Measurements from ENCODE around the gene SMPD2. TPM values are rescaled to one million over a fixed set of nuclear protein-coding genes. Genes with fewer than 3 reads are reported as not detected.
A peak's percentile ranks its signal among the peaks of the same experiment; 100 is the strongest.

SMPD2 gene
- total RNA-seq, 2 donors from 2014 or later = 8.0 to 9.7 TPM

DNA sequence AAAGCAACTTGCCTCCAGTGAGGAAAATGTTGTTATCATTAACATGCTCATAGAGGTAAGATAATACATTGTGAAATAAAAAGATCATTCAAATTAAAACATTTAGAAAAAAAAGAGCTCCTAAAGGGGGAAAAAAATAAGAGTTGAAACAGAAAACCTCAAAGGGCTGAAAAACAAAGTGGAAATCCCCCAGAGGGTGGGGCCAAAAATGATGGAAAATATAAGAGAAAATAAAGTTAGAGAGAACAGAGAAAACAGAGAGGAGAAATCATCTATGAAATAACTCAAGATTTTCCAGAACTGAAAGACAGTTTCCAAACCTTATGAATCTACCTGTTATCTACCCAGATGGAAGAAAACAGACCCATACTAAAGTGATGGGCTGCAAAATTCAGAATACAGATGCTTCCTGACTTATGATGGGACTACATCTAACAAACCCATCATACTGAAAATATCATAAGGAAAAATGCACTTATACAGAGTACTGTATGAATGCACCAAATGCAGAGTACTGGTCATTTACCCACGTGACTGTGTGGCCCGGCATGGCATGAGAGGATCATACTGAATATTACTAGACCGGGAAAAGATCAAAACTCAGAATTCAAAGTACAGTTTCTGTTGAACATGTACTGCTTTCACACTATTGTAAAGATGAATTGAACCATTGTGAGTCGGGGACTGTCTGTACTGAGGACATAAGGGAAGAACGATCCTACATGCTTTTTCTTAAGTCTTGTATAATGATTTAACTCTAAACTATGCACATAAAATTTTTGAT lies 38.5 kb downstream of the SMPD2 start:
- Mint-ChIP-seq H3K36me3 (ENCODE audit: low read depth) (peaks cover 87% of the 10 kb centered on the region), H3K27me3 (no peaks in the 10 kb centered on the region), H3K4me3 (peak overlapping the region; percentile 79), H3K9me3 (no peaks in the 10 kb centered on the region), H3K4me1 (peaks cover 50% of the 10 kb centered on the region), H3K27ac (peak overlapping the region; percentile 80)
- peak; percentile 13 for ATAC-seq (replicated peaks)

DNA sequence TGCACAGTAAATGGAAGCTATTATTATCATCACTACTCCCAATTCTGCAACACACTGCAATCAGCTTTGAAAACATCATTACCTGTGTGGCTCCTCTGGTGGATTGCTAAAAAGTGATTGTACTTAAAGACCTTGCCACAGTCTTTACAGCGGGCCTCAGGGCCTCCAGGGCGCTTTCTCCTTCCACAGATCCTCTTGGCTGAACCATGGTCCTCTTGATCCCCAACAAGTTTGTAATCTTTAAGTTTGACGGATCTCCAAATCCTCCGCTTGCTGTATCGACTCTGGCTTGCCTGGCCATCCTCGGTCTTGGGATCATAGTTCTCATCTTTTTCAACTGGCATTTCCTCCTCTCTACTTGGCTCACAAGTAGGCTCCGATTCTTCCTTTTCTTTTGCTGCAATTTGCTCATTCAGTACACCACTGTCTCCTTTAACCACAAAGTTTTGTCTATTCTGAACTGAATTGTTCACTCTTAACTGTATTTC lies 40.5 kb downstream of the SMPD2 start:
- Mint-ChIP-seq H3K36me3 (ENCODE audit: low read depth) (peaks cover 67% of the 10 kb centered on the region), H3K9me3 (no peaks in the 10 kb centered on the region), H3K4me3 (peak overlapping the region; percentile 79), H3K4me1 (peaks cover 44% of the 10 kb centered on the region), H3K27me3 (no peaks in the 10 kb centered on the region), H3K27ac (peak overlapping the region; percentile 15)
- no peak for ATAC-seq (replicated peaks)

DNA sequence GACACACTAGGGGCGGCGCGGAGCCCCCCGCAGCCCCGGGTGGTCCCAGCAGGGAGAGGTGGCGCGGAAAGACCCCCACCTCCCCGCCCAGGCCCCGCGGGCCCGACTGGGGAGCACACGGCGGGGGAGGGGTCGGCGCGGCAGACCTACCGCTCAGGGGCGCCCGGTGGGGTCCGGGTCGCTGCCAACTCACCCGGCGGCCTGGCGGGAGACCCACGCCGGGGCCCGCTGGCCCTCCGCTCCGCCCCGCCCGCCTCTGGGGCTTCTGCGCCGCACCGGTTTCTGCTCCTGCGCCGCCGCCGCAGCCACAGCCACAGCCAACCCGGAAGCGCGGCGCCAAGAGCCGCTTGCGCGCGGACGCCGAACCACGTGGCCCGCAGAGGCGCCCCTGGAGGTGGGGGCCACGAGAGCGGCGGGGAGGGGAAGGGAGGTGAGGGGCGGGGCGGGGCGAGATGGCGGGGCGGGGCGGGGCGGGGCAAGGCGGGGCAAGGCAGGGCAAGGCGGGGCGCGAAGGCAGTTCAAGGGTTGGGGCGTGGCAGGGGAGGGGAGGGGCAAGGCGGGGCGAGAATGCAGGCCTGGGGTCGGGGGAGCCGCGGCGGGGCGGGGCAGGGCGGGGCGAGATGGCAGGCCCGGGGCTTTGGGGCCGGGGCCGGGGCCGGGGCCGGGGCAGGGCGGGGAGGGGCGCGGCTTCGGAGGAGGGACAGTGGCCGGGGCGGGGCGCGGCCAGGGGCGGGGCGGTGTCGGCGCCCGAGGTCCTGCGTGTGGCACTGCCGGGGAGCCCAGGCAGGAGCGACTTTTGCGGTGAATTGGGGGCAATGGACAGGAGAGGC lies 42.6 kb downstream of the SMPD2 start, which contains the start of gene ZBTB24:
Gene ZBTB24, minus strand, starts transcription at position 315 of the 830 bp plus-strand sequence. CDS start 1,193 bp downstream, outside the sequence.
- no peaks in the 10 kb centered on the region for H3K27me3 Mint-ChIP-seq
- peaks cover 36% of the 10 kb centered on the region for H3K4me1 Mint-ChIP-seq
- peak within 1 kb of the TSS; percentile 49 for H3K27ac Mint-ChIP-seq
- ATAC-seq (replicated peaks) = peak; percentile 84
- peak within 1 kb of the TSS; percentile 79 for H3K4me3 Mint-ChIP-seq
- H3K9me3 Mint-ChIP-seq = no peaks in the 10 kb centered on the region
- H3K36me3 Mint-ChIP-seq (ENCODE audit: low read depth) = peaks cover 46% of the 10 kb centered on the region

DNA sequence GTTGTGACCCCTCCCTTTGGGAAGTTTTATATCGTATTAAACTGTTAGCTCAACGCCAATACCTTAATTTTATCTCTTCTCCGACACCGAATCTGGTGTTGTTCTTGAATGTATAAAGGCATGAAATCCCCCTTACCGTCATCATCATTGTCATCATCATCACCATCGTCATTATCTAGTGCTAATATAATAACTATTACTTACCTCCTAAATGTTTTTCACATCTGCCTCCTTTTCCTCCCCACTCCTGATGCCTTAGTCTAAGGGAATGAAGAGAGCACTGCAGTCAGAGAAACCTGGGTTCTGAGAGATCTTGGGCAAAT lies 43.2 kb downstream of the SMPD2 start:
- H3K27ac Mint-ChIP-seq = peak overlapping the region; percentile 49

DNA sequence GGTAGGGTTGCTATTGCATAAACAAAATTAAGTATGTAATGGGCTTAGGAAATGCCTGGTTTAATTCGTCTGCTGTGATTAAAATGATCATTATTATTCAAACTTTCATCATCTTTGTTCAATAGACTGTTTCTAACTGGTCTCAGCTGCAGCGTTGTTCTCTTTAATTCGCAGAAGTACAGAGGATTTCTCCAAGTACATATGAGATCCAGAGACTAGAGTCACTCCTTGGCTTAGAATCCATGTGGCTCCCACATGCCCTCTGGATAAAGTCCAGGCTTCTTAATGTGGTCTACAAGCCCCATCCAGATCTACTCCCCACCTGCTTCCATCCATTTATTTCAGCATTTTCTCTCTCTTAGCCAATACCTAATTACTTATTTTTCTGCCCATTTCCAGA lies 43.6 kb downstream of the SMPD2 start:
- Mint-ChIP-seq H3K27ac (peak overlapping the region; percentile 49), H3K4me1 (peaks cover 28% of the 10 kb centered on the region), H3K27me3 (no peaks in the 10 kb centered on the region), H3K4me3 (peak overlapping the region; percentile 78), H3K36me3 (ENCODE audit: low read depth) (peaks cover 36% of the 10 kb centered on the region), H3K9me3 (no peaks in the 10 kb centered on the region)
- ATAC-seq (replicated peaks) = no peak

More for the DNA sequence above, 43.2 kb downstream of the SMPD2 start:
- Mint-ChIP-seq H3K4me3 (peak overlapping the region; percentile 78), H3K9me3 (no peaks in the 10 kb centered on the region), H3K36me3 (ENCODE audit: low read depth) (peaks cover 41% of the 10 kb centered on the region), H3K27me3 (no peaks in the 10 kb centered on the region), H3K4me1 (peaks cover 32% of the 10 kb centered on the region)
- peak; percentile 1 for ATAC-seq (replicated peaks)

DNA sequence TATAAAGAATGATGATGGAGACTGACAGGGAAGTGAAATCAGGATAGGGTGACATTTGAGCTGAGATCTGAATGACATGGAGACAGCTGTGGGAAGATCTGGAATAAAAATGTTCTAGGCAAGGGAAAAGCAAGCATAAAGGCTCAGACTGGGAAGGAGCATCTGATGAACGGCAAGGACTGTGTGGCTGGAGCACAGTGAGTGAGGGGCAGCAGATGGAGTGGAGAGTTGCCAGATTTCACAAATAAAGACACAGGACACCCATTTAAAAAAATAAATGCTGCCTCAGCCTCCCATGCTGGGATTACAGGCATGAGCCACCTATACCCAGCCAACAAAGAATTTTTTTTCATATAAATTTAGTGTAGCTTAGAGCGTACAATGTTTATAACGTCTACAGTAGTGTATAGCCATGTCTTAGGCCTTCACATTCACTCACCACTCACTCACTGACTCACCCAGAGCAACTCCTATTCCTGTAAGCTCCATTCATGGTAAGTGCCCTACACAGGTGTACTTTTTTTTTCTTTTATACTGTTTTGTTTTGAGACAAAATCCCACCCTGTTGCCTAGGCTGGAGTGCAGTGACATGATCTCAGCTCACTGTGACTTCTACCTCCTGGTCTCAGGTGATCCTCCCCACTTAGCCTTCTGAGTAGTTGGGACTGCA lies 44.9 kb downstream of the SMPD2 start:
- peaks cover 22% of the 10 kb centered on the region for H3K4me1 Mint-ChIP-seq
- no peak overlapping the region for H3K4me3 Mint-ChIP-seq
- no peaks in the 10 kb centered on the region for H3K27me3 Mint-ChIP-seq
- ATAC-seq (replicated peaks) = no peak
- H3K36me3 Mint-ChIP-seq (ENCODE audit: low read depth) = peaks cover 24% of the 10 kb centered on the region
- peak overlapping the region; percentile 44 for H3K27ac Mint-ChIP-seq
- no peaks in the 10 kb centered on the region for H3K9me3 Mint-ChIP-seq

DNA sequence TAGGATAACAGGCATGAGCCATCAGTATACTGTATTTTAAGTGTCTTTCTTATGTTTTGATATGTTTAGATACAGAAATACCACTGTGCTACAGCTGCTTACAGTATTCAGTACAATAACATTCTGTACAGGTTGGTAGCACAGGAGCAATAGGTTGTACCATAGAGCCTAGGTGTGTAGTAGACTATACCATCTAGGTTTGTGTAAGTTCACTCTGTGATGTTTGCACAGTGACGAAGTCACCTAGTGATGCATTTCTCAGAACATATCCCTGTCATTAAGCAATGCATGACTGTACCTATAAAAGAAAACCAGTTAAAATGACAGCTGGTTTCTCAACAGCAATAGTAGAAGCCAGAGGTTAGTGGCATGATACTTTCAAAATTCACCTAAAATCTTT lies 45.5 kb downstream of the SMPD2 start:
- H3K27ac Mint-ChIP-seq = peak overlapping the region; percentile 44
- H3K4me1 Mint-ChIP-seq = peaks cover 22% of the 10 kb centered on the region
- peak; percentile 24 for ATAC-seq (replicated peaks)
- H3K9me3 Mint-ChIP-seq = no peaks in the 10 kb centered on the region
- H3K27me3 Mint-ChIP-seq = no peaks in the 10 kb centered on the region
- no peak overlapping the region for H3K4me3 Mint-ChIP-seq
- peaks cover 17% of the 10 kb centered on the region for H3K36me3 Mint-ChIP-seq (ENCODE audit: low read depth)

DNA sequence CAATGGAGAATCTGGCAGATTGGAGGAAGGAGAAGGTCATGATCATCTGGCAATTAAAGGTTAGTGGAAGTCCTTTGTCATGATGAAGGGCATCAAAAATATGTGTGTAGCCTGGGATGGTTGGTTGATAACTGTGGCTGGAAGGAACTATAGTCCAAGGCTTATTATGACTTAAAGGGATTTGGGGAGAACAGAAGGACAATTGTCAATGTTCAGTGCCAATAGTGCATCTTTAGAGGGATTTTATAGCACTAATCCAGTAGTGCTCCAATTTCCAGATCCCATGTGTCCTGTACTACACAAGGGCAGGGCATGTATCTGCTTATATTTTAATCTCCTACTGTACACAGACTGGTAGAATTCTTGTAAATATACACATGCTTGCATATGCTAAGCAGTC lies 47.5 kb downstream of the SMPD2 start:
- H3K4me3 Mint-ChIP-seq = no peak overlapping the region
- H3K4me1 Mint-ChIP-seq = peaks cover 24% of the 10 kb centered on the region
- no peak for ATAC-seq (replicated peaks)
- no peaks in the 10 kb centered on the region for H3K27me3 Mint-ChIP-seq
- H3K27ac Mint-ChIP-seq = no peak overlapping the region
- no peaks in the 10 kb centered on the region for H3K9me3 Mint-ChIP-seq
- no peaks in the 10 kb centered on the region for H3K36me3 Mint-ChIP-seq (ENCODE audit: low read depth)

DNA sequence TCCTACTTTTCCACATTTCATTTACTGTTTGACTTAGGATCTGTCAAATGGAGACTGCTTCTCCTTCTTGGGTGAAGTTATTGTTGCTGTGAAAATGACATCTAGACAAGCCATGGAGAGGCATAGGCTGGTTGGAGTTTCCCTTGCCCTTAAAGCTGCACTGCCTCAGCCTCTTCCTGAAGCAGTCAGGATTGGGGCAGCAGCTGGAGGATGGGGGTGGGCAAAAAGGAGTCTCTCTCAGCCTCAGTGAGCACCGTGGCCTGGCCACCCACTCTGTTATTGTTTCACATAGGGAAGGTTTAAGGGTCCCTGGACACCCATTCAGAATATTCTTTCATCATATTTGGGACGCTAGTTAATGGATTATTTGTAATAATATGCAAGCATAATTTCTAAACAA lies 50.2 kb downstream of the SMPD2 start:
- no peaks in the 10 kb centered on the region for H3K36me3 Mint-ChIP-seq (ENCODE audit: low read depth)
- peak overlapping the region; percentile 67 for H3K4me3 Mint-ChIP-seq
- peaks cover 15% of the 10 kb centered on the region for H3K4me1 Mint-ChIP-seq
- ATAC-seq (replicated peaks) = no peak
- H3K27me3 Mint-ChIP-seq = no peaks in the 10 kb centered on the region
- no peaks in the 10 kb centered on the region for H3K9me3 Mint-ChIP-seq
- peak overlapping the region; percentile 44 for H3K27ac Mint-ChIP-seq

DNA sequence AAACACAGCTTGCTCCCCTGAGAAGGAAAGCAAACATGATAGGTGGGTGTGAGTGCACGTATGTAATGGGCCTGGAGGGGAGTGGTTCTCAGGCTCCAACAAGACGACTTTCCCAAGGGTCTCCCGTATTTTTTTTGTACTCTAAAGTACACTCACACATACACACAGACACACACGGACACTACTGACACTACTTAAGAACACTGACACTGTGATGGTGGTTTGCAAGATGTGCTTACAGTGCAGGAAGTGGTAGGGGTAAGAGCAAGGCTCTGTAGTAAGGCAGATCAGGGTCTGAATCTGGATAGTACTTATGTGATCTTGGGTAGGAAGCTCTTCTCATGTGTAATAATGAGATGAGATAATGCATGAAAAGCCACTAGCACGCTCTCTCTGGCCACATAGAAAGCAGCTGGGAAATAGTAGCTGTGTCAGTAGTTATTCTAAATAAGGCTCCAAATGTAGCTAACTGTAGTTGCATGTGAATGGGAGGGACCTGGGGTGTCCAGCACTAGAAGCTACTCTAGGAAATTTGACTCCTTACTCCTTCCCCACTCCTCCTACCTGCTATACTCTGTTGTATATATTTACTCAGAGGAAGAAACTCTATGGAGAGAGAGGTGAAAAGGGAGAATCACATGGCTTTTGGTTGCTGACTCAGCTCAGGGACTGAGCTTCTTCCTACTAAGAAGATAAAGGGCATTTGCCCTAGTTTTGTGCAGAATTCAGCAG lies 50.8 kb downstream of the SMPD2 start:
- ATAC-seq (replicated peaks) = peak; percentile 94
- Mint-ChIP-seq H3K36me3 (ENCODE audit: low read depth) (no peaks in the 10 kb centered on the region), H3K4me3 (peak overlapping the region; percentile 67), H3K27ac (peak overlapping the region; percentile 44), H3K9me3 (no peaks in the 10 kb centered on the region), H3K4me1 (peaks cover 15% of the 10 kb centered on the region), H3K27me3 (no peaks in the 10 kb centered on the region)

Other genes with a start within 250 kb of the SMPD2 start
- gene CD164, start 58.3 kb upstream of the SMPD2 start, total RNA-seq = 100 to 1,000 TPM; 178 to 205 TPM
- gene PPIL6, start 96 bp upstream of the SMPD2 start, total RNA-seq = under 1 TPM in 1 of 2 donors, not detected in 1; 0.39 TPM
- gene MICAL1, start 15.0 kb downstream of the SMPD2 start, total RNA-seq = 10 to 100 TPM; 43.3 to 58.3 TPM
- 10 to 100 TPM; 11.0 to 11.4 TPM for gene ZBTB24, start 42.5 kb downstream of the SMPD2 start, total RNA-seq